T-helper 2 cell (primary cell): ENCODE data around the gene SPTLC1.
A peak's percentile ranks its signal among the peaks of the same experiment; 100 is the strongest.
"Not testable (repeated sequence)": the region's sequence is repeated elsewhere in the genome, so short reads cannot be mapped to it uniquely, and the experiment has no call there.

ENCODE experiments used
- DNase-seq, 5 experiments: peaks; one replicate each; pipeline versions ENCODE4 v3.0.0 to v3.0.0-alpha.2; 2012 to 2022
- total RNA-seq, 2 donors: gene quantifications; one replicate each; lab custom pipeline; 2026; lab: John Stamatoyannopoulos, UW

Gene SPTLC1
- 40.8 to 54.3 reads per million in 2 donors for total RNA-seq

DNA sequence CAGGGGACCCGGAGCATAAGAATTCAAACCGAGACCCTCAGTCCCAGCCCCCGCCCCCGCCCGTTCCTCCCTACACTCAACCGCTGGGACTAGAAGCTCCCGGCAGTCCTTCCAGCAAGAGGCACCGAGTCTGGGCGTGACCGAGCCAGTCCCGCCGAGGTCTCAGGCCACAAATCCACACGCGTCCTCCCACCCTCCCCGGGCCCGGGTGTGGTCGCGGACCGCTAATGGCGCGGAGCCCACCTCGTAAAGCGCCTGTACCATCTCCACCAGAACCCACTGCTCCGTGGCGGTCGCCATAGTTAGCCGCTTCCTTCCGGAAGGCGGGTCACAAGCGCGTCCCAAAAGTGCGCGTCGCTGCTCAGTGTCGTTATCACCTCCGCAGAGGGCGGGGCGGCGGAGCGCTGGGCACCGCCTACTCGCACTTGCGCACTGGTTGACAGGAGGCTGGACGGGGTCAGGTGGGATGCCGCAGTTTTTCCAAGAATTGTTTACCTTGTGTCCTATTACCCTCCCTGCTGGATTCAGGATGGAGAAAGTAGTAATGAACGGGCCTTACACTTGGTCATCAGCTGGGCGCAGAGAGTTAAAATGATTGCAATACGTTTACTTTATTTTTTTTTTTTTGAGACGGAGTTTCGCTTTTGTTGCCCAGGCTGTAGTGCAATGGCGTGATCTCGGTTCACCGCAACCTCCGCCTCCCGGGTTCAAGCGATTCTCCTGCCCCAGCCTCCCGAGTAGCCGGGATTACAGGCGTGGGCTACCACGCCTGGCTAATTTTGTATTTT lies at the start of gene SPTLC1:
Gene SPTLC1 (minus strand): TSS at position 343 of the 788 bp plus-strand sequence. CDS start 43 bp downstream, at position 300.
- peak; percentile 86 to 97 (median 90) for DNase-seq

GRCh38 chr9:92164975-92165374 lies 49.8 kb upstream of the SPTLC1 start:
- DNase-seq: no peak

- no peak for DNase-seq
Measured at GRCh38 chr9:92164490-92164889, 49.3 kb upstream of the SPTLC1 start.

DNA sequence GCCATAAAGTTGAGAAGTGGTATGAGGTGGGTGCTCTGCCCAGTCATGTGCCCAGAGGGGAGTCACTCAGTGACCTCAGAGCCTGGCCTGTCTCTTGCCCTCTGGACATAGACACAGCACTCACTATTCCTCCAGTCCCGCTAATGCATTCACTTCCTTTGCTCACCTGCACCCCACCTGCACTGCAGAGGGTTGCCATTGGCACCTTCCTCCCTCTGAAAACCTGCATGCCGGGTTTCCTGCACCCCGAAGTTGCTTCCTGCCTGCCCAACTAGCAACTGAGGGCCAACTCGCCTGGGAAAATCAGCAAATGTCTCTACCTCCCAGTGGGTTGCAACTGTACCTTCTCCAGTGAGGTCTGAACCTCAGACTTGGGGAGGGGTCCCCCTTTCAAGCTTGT lies 48.1 kb upstream of the SPTLC1 start:
- no peak for DNase-seq

DNA sequence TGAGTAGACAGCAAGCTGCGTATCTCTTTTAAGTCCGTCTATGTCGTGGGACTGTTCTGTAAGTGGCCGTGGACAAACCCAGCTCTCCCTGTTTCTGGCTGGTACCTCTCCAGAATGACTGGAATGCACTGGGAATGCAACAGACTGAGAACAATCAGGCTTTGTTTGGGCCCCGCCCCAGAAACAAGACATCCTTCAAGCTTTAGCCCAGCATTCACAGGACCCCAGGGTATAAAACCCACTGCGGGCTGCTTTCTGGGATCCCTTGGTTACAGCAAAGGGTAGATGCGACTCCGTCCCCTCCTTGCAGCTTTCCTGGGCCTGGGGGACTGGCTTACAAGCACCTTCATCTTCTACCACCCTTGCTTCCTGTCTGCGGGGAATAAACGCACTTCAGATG lies 45.6 kb upstream of the SPTLC1 start:
- DNase-seq: no peak

- DNase-seq: no peak
Measured at GRCh38 chr9:92159058-92159457, 43.8 kb upstream of the SPTLC1 start.

- no peak for DNase-seq
Measured at GRCh38 chr9:92158097-92158601, 42.9 kb upstream of the SPTLC1 start.

- not testable (repeated sequence) for DNase-seq
Measured at GRCh38 chr9:92155736-92156135, 40.5 kb upstream of the SPTLC1 start.

DNA sequence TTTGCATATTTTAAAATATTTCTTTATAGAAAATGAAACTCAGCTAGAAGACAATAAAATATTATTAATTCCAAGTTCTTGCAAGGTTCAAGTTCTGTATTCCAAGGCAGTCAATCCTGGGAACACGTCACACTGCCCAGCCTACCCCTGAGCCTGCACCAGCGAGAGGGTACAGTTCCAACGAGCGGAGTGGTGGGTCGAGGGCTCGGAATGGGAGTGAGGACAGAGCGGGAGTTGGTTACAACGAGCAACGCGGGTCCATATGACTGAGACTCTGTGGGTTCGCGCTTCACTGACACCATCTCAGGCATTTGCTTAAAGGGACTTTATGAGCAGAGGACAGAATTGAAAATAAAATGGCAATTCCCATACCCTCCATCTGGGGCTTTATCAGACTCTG lies 40.0 kb upstream of the SPTLC1 start:
- no peak for DNase-seq

DNA sequence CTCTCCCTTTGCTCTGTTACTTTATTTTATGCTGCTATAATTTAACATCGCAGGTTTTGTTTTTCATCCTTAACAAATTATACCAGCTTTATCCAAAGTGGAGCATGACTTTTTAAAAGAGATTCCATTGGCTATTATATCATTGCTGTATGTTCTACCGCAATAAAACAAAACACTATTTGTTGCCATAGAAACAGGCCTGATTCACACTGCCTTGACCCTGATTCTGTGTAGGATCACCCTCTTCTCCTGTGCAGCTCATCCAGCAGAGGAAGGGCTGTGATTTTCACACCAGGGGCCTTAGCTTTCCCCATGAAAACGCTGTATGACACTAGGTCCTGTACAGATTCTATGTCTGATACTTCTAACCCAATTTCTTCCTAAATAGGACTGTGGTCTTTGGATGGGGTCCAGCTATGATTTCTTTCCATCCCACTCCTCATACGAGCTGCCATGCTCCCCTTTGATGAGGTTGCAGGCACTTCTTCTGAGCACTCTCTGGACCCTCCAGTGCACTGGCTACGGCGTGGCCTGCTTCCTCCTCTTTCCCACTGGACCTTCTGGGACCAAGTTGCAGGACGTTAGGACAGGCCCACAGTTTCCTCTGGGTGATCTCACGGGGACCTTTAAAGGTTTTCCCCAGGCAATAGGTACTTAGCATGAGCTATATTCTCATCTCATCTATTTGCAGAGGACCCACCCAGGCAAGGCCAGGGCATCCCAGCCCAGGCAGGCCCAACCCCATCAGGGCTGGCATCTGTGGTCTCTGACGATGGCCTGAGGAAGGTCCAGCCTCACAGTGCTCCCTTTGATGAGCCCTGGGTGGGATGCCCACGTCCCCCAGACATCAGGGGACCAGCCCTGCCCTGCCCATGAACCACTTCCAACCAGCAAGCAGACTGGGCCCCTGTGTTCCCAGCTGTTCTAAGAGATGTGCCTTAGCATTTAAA lies 38.5 kb upstream of the SPTLC1 start:
- not testable (repeated sequence) for DNase-seq

DNA sequence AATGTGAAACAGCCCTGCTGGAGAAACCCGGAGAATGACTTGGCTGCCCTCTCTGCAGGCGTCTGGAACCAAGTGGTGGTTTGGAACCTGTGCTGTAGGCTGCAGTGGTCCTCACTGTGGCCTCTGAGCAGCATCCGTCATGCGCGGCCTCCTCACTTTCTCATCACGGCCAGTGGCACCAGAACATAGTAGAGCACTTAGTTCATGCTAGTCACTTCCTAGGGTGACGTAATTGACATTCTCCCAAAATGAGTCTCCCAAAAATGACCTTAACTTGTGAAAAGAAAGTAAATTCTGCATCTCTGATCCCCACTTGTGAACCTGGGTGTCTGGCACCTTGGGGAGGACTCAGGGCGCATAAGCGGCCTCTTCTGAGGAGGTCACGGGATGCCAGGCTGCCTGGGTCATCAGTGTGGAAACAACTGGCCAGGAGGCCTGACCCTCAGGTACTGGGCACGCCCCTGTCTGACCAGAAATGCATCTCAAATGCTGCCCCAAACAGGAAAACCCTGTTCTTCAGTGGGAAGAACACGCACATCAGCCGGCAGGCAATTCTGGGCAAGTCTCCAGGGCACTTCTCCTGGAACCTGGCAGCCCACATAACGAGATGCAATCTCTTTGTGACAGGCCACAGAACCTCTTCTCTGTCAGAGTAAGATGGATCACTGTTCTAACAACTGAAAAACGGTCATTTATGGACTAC lies 36.6 kb upstream of the SPTLC1 start:
- DNase-seq: no peak

DNA sequence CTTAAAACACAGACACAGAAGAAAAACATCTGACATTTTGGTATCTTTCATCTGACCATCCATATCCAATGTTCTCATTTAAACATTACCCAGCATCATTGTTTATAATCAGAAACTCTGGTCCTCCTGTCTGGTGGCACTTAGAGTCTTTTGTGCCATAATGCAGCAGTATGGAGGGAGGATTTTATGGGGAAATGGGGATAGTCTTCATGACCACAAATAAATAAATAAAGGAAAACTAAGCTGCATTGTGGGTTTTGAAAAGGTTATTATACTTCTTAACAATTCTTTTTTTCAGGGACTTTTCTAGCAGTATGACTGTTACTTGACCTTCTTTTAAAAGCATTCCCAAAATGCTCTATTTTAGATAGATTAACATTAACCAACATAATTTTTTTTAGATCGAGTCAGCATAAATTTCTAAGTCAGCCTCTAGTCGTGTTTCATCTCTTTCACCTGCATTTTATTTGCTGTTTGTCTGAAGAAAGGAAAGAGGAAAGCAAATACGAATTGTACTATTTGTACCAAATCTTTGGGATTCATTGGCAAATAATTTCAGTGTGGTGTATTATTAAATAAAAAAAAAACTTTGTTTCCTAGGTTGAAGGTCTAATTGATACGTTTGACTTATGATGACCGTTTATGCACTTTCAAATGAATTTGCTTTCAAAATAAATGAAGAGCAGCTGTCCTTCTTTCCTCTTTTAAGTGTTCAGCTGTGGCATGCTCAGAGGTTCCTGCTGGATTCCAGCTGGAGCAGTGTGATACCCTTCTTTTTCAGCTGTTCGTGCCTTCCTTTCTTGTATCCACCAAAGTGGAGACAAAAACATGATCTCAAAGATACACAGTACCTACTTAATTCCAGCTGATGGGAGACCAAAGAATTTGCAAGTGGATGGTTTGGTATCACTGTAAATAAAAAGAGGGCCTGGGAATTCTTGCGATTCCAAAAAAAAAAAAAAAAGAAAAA lies 35.6 kb upstream of the SPTLC1 start:
- DNase-seq: not testable (repeated sequence)

GRCh38 chr9:92147852-92148180 lies 32.6 kb upstream of the SPTLC1 start:
- no peak for DNase-seq

DNA sequence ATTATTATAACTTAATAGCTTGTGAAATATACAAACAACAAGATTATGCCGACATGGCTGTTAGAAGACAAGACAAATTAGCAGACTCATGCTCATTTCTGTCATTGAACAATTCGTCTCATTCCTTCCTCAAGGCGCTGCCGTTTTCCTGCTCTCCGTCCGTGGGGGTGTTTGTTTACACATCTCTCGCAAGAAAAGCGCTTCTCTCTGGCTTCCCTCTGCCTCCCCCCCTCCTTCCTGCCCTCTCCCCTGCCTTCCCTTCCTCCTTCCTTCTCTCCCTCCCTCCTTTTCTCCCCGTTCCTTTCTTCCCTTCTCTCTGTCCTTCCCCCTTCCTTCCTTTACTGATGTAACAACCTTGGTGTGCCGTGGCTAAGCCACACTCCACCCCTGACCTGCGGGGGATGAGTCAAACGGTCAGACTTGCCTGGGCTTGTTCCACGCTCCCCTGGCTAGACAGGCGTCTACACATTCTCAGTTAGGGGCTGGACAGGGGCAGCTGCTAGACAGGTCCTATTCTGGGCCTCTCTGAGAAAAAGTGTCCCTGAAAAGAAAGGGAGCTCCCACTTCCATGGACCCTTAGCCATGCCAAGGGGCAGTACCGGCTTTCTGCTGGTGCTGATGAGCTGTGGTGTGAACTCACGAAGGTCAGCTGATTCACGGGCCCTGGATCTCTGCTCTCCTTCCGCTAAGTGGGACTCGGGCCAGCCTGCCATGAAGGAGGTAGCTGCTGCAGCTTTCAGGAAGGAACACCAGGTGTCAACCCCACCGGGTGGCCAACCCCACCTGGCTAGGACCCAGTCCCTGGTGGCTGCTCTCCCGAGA lies 32.0 kb upstream of the SPTLC1 start:
- DNase-seq: no peak

- no peak for DNase-seq
Measured at GRCh38 chr9:92146610-92147009, 31.4 kb upstream of the SPTLC1 start.

- not testable (repeated sequence) for DNase-seq
Measured at GRCh38 chr9:92145784-92146183, 30.6 kb upstream of the SPTLC1 start.

- no peak for DNase-seq
Measured at GRCh38 chr9:92142329-92142728, 27.1 kb upstream of the SPTLC1 start.

- DNase-seq: no peak
Measured at GRCh38 chr9:92141144-92142129, 26.2 kb upstream of the SPTLC1 start.

DNA sequence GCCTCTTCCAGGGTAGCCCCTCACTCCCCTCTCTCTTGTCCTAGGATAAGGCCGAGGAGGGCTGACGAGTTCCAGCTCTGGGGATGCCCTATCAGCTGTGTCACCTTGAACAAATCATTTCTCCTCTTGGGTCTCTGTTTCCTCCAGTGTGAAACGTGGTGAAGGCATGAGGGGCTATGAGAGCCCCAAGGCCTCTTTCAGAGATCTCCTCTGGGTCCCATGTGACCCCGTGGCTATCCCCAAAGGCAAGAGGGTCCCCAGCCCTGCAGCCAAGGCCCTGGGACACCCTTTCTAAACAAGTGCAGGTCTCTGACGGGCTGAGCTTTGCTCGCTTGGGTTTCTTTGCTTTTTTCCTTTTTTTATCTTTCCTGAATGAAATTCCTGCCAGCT lies 25.5 kb upstream of the SPTLC1 start:
- DNase-seq: no peak
